ENCODE results near the gene RSU1.

- TF ChIP-seq RARB (CRISPR knock-in tag; IDR thresholded peaks at IDR 0.05) (no peak), TSHZ2 (CRISPR knock-in tag; IDR thresholded peaks at IDR 0.05) (no peak), CREB5 (CRISPR knock-in tag; IDR thresholded peaks at IDR 0.05; ENCODE audit: low read depth) (no peak), PATZ1 (CRISPR knock-in tag; IDR thresholded peaks at IDR 0.05; ENCODE audit: borderline replicate concordance) (no peak), ARNTL (CRISPR knock-in tag; IDR thresholded peaks at IDR 0.05; ENCODE audit: borderline replicate concordance, low read depth) (no peak), ZFP3 (CRISPR knock-in tag; IDR thresholded peaks at IDR 0.05) (no peak), TOX (CRISPR knock-in tag; IDR thresholded peaks at IDR 0.05; ENCODE audit: borderline replicate concordance) (no peak), SNAI2 (CRISPR knock-in tag; IDR thresholded peaks at IDR 0.05) (no peak), CSDC2 (CRISPR knock-in tag; IDR thresholded peaks at IDR 0.05) (no peak), TCF4 (CRISPR knock-in tag; IDR thresholded peaks at IDR 0.05; ENCODE audit: borderline replicate concordance) (no peak), ZFP30 (CRISPR knock-in tag; IDR thresholded peaks at IDR 0.05) (no peak), ZNF565 (CRISPR knock-in tag; conservative IDR thresholded peaks at IDR 0.05; ENCODE audit: low read depth) (no peak), ZNF8 (CRISPR knock-in tag; IDR thresholded peaks at IDR 0.05) (no peak)
Observed at GRCh38 chr10:16724509-16724908, 92.7 kb downstream of the RSU1 start.
